GM12801 (cell line): Measurements from ENCODE around the gene PDE4D.

ENCODE experiments used
- CTCF ChIP-seq: IDR thresholded peaks from one replicate; pipeline ENCODE4 v1.5.1; 2011; ENCODE audit warnings: control low read depth; ENCODE audit not compliant: insufficient read length; ENCODE audit errors: extremely low read depth

PDE4D gene

DNA sequence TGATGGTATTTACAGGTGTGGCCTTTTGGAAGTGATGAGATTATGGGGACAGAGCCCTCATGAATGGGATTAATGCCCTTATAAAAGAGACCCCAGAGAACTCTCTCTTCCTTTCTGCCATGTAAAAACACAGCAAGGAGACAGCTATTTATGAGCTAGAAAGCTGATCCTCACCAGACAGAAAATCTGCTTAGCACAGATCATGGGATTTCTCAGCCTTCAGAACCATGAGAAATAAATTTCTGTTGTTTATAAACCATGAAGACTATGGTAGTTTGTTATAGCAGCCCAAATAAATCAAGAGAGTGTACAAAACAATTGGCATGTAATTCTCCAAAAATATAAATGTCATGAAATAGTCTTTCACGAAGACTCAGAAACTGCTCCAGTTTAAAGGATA, 211.0 kb downstream of the PDE4D start:
- no peak for TF ChIP-seq CTCF

GRCh38 chr5:59678943-59679342, 214.6 kb downstream of the PDE4D start:
- no peak for TF ChIP-seq CTCF

GRCh38 chr5:59674763-59675162, 218.8 kb downstream of the PDE4D start:
- no peak for TF ChIP-seq CTCF

DNA sequence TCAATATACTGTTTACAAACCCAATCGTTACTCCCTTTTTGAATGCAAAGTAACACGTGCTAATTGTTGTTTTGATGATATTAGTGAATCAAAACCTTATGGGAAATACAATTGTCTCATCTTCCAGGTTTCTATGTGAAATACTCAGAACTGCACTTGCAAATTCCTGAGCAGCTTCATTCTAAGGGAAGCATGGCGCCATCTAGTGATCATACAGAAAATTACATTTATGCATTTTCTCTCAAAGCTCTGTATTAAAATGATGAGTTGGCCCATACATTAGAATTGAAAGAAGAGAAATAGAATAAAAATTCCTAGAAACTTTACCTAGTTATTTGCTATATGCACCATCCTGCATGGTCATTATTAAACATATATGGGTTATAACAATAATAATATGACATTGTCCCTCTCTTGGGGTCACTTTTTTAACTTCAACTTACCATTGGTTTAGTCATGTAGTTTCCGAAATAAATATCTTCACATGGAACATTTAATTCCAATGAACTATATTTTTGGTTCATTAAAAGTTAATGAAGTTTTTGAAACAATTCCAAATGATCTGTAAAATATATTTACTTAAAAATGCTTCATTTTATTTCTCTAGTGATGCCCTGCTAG, 220.0 kb downstream of the PDE4D start:
- TF ChIP-seq CTCF = no peak

GRCh38 chr5:59666440-59667068, 227.0 kb downstream of the PDE4D start:
- TF ChIP-seq CTCF = no peak

DNA sequence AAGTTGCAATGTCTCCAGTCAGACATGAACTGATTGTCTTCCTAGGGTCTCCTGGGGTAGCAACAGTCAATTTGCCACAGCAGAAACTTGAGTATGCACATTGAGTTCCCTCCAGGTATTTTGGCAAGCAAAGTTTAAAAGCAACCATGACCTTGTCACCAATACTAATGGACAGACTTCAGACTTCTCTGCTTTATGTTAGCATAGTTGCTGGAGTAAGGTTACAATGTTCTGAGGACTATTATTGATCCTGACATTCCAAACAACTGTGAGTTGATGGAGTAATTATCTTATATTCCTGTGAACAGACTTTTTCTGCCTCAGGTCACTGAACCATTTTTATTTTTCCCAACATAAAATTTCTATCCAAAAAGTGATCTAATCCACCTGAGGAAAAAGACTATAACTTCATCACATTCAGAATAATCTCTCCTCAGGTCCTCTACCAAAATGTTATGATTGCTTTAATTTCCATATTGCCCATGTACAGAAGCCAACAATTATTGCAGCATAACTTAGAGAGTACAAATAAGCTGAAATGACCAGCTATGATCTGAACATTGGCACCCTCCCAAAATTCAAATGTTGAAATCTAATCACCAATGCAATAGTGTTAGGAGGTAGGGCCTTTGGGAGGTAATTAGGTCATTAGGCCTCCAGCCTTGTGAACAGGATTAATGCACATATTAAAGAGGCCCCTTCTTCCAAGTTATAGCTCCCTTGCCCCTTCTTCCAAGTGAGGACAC, 228.3 kb downstream of the PDE4D start:
- no peak for TF ChIP-seq CTCF

- no peak for TF ChIP-seq CTCF
Measured at GRCh38 chr5:59661954-59662615, 231.4 kb downstream of the PDE4D start.
